DND-41 (cell line): Measurements from ENCODE around the gene PTPRR.

ENCODE experiments used
- ATAC-seq: fragments of 200-7000 bp; cut with Tn5 transposase; 3 replicates; pipeline ENCODE4 v1.9.1; 2021; ENCODE audit warnings: low read depth; ENCODE audit not compliant: insufficient read depth
- DNase-seq: peaks from one replicate; pipeline ENCODE4 v3.0.0-alpha.2; 2020
- H2AFZ ChIP-seq: 2 replicates; pipeline ENCODE4 v1.6.0; 2012; ENCODE audit warnings: low read depth, low read length
- H3K27ac ChIP-seq: 2 replicates; pipeline ENCODE4 v1.5.1; 2012; ENCODE audit warnings: low read length, inconsistent platforms
- H3K27me3 ChIP-seq: fragments of 200-600 bp; sonication (generic); 2 replicates; pipeline ENCODE4 v1.6.0; 2012; ENCODE audit warnings: low read length, mild to moderate bottlenecking, inconsistent platforms; ENCODE audit not compliant: insufficient read depth, poor library complexity
- H3K36me3 ChIP-seq: 2 replicates; pipeline ENCODE4 v1.5.1; 2012; ENCODE audit warnings: low read length, inconsistent platforms; ENCODE audit not compliant: insufficient read depth
- H3K4me1 ChIP-seq: 2 replicates; pipeline ENCODE4 v1.5.1; 2012; ENCODE audit warnings: mild to moderate bottlenecking, low read length; ENCODE audit not compliant: insufficient read depth
- H3K4me2 ChIP-seq: 2 replicates; pipeline ENCODE4 v1.6.0; 2012; ENCODE audit warnings: mild to moderate bottlenecking, moderate library complexity, low read length, inconsistent platforms; ENCODE audit not compliant: insufficient read depth
- H3K4me3 ChIP-seq, 2 experiments: fragments of 200-600 bp in 1 of 2; shearing (Covaris generic) in 1 of 2; 2 replicates each; pipeline ENCODE4 v1.5.1; 2012 to 2016; ENCODE audit warnings: inconsistent platforms in 2 of 2, low read length in 2 of 2, mild to moderate bottlenecking in 2 of 2, low read depth in 1 of 2, moderate library complexity in 1 of 2
- H3K79me2 ChIP-seq: 2 replicates; pipeline ENCODE4 v1.6.0; 2012; ENCODE audit warnings: low read length, inconsistent platforms; ENCODE audit not compliant: insufficient read depth
- H3K9ac ChIP-seq: 2 replicates; pipeline ENCODE4 v1.6.0; 2012; ENCODE audit warnings: low read depth, mild to moderate bottlenecking, inconsistent platforms, low read length, moderate library complexity
- H3K9me3 ChIP-seq: 2 replicates; pipeline ENCODE4 v1.5.1; 2012; ENCODE audit warnings: low read length, moderate library complexity, mild to moderate bottlenecking, inconsistent platforms; ENCODE audit not compliant: insufficient read depth, severe bottlenecking
- H4K20me1 ChIP-seq: 2 replicates; pipeline ENCODE4 v1.6.0; 2012; ENCODE audit warnings: low read length; ENCODE audit not compliant: insufficient read depth
- EZH2 ChIP-seq: IDR thresholded peaks from 3 replicates; pipeline ENCODE4 v1.6.1; 2012; ENCODE audit warnings: borderline replicate concordance, low read depth, mild to moderate bottlenecking, moderate library complexity, low read length, inconsistent platforms; ENCODE audit not compliant: severe bottlenecking
- TF ChIP-seq, protein P1 (sequence below): IDR thresholded peaks from 2 replicates; pipeline ENCODE4 v1.5.1; 2012; ENCODE audit warnings: borderline replicate concordance, low read length, moderate library complexity, mild to moderate bottlenecking; ENCODE audit not compliant: poor library complexity, severe bottlenecking; ENCODE audit errors: extremely low read depth

The PTPRR gene

DNA sequence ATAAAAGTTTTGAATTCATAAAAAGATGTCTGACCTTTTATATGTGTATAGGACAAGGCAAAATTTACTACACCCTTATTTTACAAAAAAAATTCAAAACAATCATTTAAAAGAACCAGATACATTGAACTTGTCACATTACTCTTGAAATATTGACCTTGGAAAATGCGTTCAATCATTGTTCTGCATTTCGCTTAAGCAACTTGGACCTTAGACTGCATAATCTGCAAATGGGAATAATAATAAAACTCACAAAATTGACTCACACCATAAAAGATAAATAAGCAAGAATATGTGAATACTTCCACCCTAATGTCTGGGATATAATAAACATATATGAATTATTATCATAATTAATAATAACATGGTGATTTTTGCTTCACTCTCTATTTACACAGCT lies 213.9 kb downstream of the PTPRR start:
- H2AFZ ChIP-seq, result no peak overlapping the region
- TF ChIP-seq, protein P1, sequence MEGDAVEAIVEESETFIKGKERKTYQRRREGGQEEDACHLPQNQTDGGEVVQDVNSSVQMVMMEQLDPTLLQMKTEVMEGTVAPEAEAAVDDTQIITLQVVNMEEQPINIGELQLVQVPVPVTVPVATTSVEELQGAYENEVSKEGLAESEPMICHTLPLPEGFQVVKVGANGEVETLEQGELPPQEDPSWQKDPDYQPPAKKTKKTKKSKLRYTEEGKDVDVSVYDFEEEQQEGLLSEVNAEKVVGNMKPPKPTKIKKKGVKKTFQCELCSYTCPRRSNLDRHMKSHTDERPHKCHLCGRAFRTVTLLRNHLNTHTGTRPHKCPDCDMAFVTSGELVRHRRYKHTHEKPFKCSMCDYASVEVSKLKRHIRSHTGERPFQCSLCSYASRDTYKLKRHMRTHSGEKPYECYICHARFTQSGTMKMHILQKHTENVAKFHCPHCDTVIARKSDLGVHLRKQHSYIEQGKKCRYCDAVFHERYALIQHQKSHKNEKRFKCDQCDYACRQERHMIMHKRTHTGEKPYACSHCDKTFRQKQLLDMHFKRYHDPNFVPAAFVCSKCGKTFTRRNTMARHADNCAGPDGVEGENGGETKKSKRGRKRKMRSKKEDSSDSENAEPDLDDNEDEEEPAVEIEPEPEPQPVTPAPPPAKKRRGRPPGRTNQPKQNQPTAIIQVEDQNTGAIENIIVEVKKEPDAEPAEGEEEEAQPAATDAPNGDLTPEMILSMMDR, result no peak
- no peak for TF ChIP-seq EZH2
- no peak overlapping the region for H3K4me2 ChIP-seq
- H4K20me1 ChIP-seq, result no peaks in the 10 kb centered on the region
- H3K79me2 ChIP-seq, result no peaks in the 10 kb centered on the region
- no peak for DNase-seq
- no peaks in the 10 kb centered on the region for H3K9me3 ChIP-seq
- H3K36me3 ChIP-seq, result no peaks in the 10 kb centered on the region
- no peak overlapping the region for H3K4me3 ChIP-seq
- no peak overlapping the region for H3K27ac ChIP-seq
- no peaks in the 10 kb centered on the region for H3K4me1 ChIP-seq
- H3K9ac ChIP-seq, result no peak overlapping the region
- ATAC-seq, result no peak
- H3K27me3 ChIP-seq, result peaks cover 3% of the 10 kb centered on the region

DNA sequence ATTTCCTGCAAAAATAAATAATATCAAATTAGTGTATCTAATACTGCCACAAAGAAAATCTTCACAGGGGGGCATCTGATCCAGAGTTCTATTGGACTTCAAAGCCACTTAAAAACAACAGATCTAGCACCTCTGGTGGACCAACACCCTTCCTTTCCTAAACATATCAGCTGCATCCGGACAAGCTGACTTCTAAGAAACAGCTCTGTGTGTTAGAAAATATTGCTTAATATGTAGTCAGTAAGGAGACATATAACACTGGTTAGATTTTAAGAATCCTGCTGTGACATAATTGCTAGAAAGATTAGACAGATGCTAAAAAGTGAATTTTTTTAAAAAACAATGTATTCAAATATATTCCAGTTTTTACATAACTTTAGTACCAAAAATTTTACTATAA lies 222.2 kb downstream of the PTPRR start:
- no peak overlapping the region for H3K4me3 ChIP-seq
- no peak for ATAC-seq

DNA sequence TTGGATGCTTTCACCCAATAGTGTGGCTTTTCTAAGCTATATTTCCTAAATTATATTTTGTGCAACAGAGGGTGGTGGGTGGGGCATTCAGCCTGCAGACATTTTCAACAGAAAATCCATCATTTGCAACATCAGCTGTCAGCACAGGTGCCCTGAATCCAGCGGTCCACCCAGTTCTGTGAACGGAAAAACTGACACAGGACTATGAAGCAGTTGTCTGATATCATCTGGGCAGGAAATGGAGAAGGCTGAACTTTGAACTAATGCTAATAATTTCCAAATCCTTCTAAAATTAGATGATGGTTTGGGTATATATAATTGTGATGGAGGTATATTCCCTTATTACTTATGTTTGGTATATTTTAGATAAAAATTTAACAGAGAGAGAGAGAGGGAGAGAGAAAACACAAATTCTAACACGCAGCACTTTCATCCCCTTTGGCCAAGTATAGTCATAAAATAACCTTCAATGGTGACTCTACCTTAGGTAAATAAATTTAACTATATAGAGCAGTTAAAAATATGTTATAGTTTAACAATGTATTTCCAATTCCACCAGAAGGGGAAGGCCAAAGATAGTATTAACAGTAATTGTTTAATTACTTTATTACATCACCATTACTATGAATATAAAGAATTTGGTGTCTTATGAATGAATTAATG lies 225.0 kb downstream of the PTPRR start:
- TF ChIP-seq EZH2, result no peak
- TF ChIP-seq, protein P1, result no peak
- Histone ChIP-seq H3K36me3 (no peaks in the 10 kb centered on the region), H3K9me3 (no peaks in the 10 kb centered on the region), H3K4me3 (no peak overlapping the region), H3K9ac (no peak overlapping the region), H3K27ac (no peak overlapping the region), H3K27me3 (no peaks in the 10 kb centered on the region), H3K4me1 (no peaks in the 10 kb centered on the region), H2AFZ (no peak overlapping the region), H3K4me2 (no peak overlapping the region), H4K20me1 (no peaks in the 10 kb centered on the region), H3K79me2 (no peaks in the 10 kb centered on the region)
- ATAC-seq, result no peak
- DNase-seq, result no peak

More for the DNA sequence above, 222.2 kb downstream of the PTPRR start:
- H4K20me1 ChIP-seq, result no peaks in the 10 kb centered on the region
- H3K36me3 ChIP-seq, result no peaks in the 10 kb centered on the region
- no peaks in the 10 kb centered on the region for H3K9me3 ChIP-seq
- H3K4me2 ChIP-seq, result no peak overlapping the region
- H2AFZ ChIP-seq, result no peak overlapping the region
- H3K4me1 ChIP-seq, result no peaks in the 10 kb centered on the region
- H3K27me3 ChIP-seq, result no peaks in the 10 kb centered on the region
- TF ChIP-seq, protein P1, result no peak
- no peak for TF ChIP-seq EZH2
- DNase-seq, result no peak
- H3K9ac ChIP-seq, result no peak overlapping the region
- no peaks in the 10 kb centered on the region for H3K79me2 ChIP-seq
- no peak overlapping the region for H3K27ac ChIP-seq
